ENCODE measurements around the gene PRPSAP1. TPM values are rescaled to one million over a fixed set of nuclear protein-coding genes. Genes with fewer than 3 reads are reported as not detected.
"Not testable (repeated sequence)": the region's sequence is repeated elsewhere in the genome, so short reads cannot be mapped to it uniquely, and the experiment has no call there.

The PRPSAP1 gene
- total RNA-seq, 1 donor from 2014 or later = 30.7 TPM

- H3K27me3 ChIP-seq (ENCODE audit: low read depth) = no peaks in the 10 kb centered on the region
- H3K27ac ChIP-seq (replicated peaks) = peak overlapping the region; percentile 82
- no peaks in the 10 kb centered on the region for H3K9me3 ChIP-seq (replicated peaks)
- intact Hi-C loops (cut with micrococcal nuclease) = no loop called here
- H3K36me3 ChIP-seq = no peaks in the 10 kb centered on the region
- H3K4me3 ChIP-seq = no peak overlapping the region
- no peak for TF ChIP-seq CTCF (IDR thresholded peaks at IDR 0.05; ENCODE audit: borderline replicate concordance)
- no peak for DNase-seq
- H3K4me1 ChIP-seq = peaks cover 21% of the 10 kb centered on the region
Measured at GRCh38 chr17:76363107-76363842, 9.6 kb upstream of the PRPSAP1 start.

GRCh38 chr17:76360461-76360860, 6.7 kb upstream of the PRPSAP1 start:
- H3K4me1 ChIP-seq = peaks cover 21% of the 10 kb centered on the region
- no peaks in the 10 kb centered on the region for H3K36me3 ChIP-seq
- H3K27me3 ChIP-seq (ENCODE audit: low read depth) = no peaks in the 10 kb centered on the region
- peak overlapping the region; percentile 82 for H3K27ac ChIP-seq (replicated peaks)
- H3K9me3 ChIP-seq (replicated peaks) = no peaks in the 10 kb centered on the region
- no peak for TF ChIP-seq CTCF (IDR thresholded peaks at IDR 0.05; ENCODE audit: borderline replicate concordance)
- H3K4me3 ChIP-seq = no peak overlapping the region
- intact Hi-C loops (cut with micrococcal nuclease) = no loop called here
- no peak for DNase-seq

- intact Hi-C loops (cut with micrococcal nuclease); H3K4me3 ChIP-seq; DNase-seq; H3K36me3 ChIP-seq; H3K27ac ChIP-seq (replicated peaks); H3K9me3 ChIP-seq (replicated peaks); H3K27me3 ChIP-seq (ENCODE audit: low read depth): not testable (repeated sequence)
- H3K4me1 ChIP-seq = peaks cover 22% of the 10 kb centered on the region
Measured at GRCh38 chr17:76359776-76360175, 6.1 kb upstream of the PRPSAP1 start.

- no peaks in the 10 kb centered on the region for H3K9me3 ChIP-seq (replicated peaks)
- DNase-seq = no peak
- TF ChIP-seq CTCF (IDR thresholded peaks at IDR 0.05; ENCODE audit: borderline replicate concordance) = no peak
- H3K27me3 ChIP-seq (ENCODE audit: low read depth) = no peaks in the 10 kb centered on the region
- H3K27ac ChIP-seq (replicated peaks) = no peak overlapping the region
- intact Hi-C loops (cut with micrococcal nuclease) = no loop called here
- H3K4me1 ChIP-seq = peaks cover 26% of the 10 kb centered on the region
- no peak overlapping the region for H3K4me3 ChIP-seq
- H3K36me3 ChIP-seq = no peaks in the 10 kb centered on the region
Measured at GRCh38 chr17:76359375-76359774, 5.7 kb upstream of the PRPSAP1 start.

- intact Hi-C loops (cut with micrococcal nuclease) = no loop called here
- DNase-seq = no peak
Measured at GRCh38 chr17:76357597-76358158, 4.0 kb upstream of the PRPSAP1 start.

More at GRCh38 chr17:76357597-76358158, 4.0 kb upstream of the PRPSAP1 start:
- Histone ChIP-seq H3K9me3 (replicated peaks) (no peaks in the 10 kb centered on the region), H3K27me3 (ENCODE audit: low read depth) (no peaks in the 10 kb centered on the region), H3K36me3 (no peaks in the 10 kb centered on the region), H3K4me1 (peaks cover 35% of the 10 kb centered on the region), H3K4me3 (no peak overlapping the region), H3K27ac (replicated peaks) (no peak overlapping the region)
- TF ChIP-seq CTCF (IDR thresholded peaks at IDR 0.05; ENCODE audit: borderline replicate concordance) = no peak
